ENCODE measurements around the gene PITPNB. TPM values are rescaled to one million over a fixed set of nuclear protein-coding genes. Genes with fewer than 3 reads are reported as not detected.

PITPNB gene
- total RNA-seq, 1 donor from 2014 or later: 40.2 TPM

- intact Hi-C loops (cut with DNase I): no loop called here
- ATAC-seq (ENCODE audit: poor library complexity) (no peak), DNase-seq (no peak)
Measured at GRCh38 chr22:27927608-27928007, 8.6 kb upstream of the PITPNB start.

- ATAC-seq (ENCODE audit: poor library complexity) (no peak), DNase-seq (no peak)
- intact Hi-C loops (cut with DNase I): no loop called here
Measured at GRCh38 chr22:27925331-27925730, 6.3 kb upstream of the PITPNB start.

GRCh38 chr22:27919942-27920755, 1.1 kb upstream of the PITPNB start:
- DNase-seq (no peak), ATAC-seq (ENCODE audit: poor library complexity) (peak; percentile 39)
- intact Hi-C loops (cut with DNase I): loop anchor here (5.0 kb wide), 1 partner anchor 72 kb away; no protein-coding TSS in a partner anchor

GRCh38 chr22:27918341-27919221, 475 bp downstream of the PITPNB start:
- intact Hi-C loops (cut with DNase I): loop anchor here (5.0 kb wide), 1 partner anchor 74 kb away; no protein-coding TSS in a partner anchor
- DNase-seq: peak; percentile 61
- peak; percentile 65 for ATAC-seq (ENCODE audit: poor library complexity)

- intact Hi-C loops (cut with DNase I): loop anchor here (5.0 kb wide), 1 partner anchor 76 kb away; no protein-coding TSS in a partner anchor
- DNase-seq (no peak), ATAC-seq (ENCODE audit: poor library complexity) (no peak)
Measured at GRCh38 chr22:27915986-27916385, 3.1 kb downstream of the PITPNB start.

GRCh38 chr22:27913162-27913741, 5.8 kb downstream of the PITPNB start:
- ATAC-seq (ENCODE audit: poor library complexity) (peak; percentile 92), DNase-seq (no peak)
- intact Hi-C loops (cut with DNase I): no loop called here

- ATAC-seq (ENCODE audit: poor library complexity) (no peak), DNase-seq (no peak)
- intact Hi-C loops (cut with DNase I): no loop called here
Measured at GRCh38 chr22:27912101-27912500, 7.0 kb downstream of the PITPNB start.

- ATAC-seq (ENCODE audit: poor library complexity): no peak
- intact Hi-C loops (cut with DNase I): no loop called here
- DNase-seq: no peak
Measured at GRCh38 chr22:27911330-27911729, 7.7 kb downstream of the PITPNB start.

- ATAC-seq (ENCODE audit: poor library complexity) (no peak), DNase-seq (no peak)
- intact Hi-C loops (cut with DNase I): no loop called here
Measured at GRCh38 chr22:27906241-27906640, 12.8 kb downstream of the PITPNB start.

- ATAC-seq (ENCODE audit: poor library complexity): peak; percentile 45
- intact Hi-C loops (cut with DNase I): no loop called here
Measured at GRCh38 chr22:27905653-27906052, 13.4 kb downstream of the PITPNB start.

GRCh38 chr22:27903805-27904473, 15.1 kb downstream of the PITPNB start:
- intact Hi-C loops (cut with DNase I): no loop called here

More at GRCh38 chr22:27905653-27906052, 13.4 kb downstream of the PITPNB start:
- DNase-seq: no peak

GRCh38 chr22:27900153-27900552, 18.9 kb downstream of the PITPNB start:
- intact Hi-C loops (cut with DNase I): no loop called here

More at GRCh38 chr22:27903805-27904473, 15.1 kb downstream of the PITPNB start:
- ATAC-seq (ENCODE audit: poor library complexity): no peak
- no peak for DNase-seq

GRCh38 chr22:27896245-27896644, 22.8 kb downstream of the PITPNB start:
- DNase-seq (no peak), ATAC-seq (ENCODE audit: poor library complexity) (peak; percentile 49)
- intact Hi-C loops (cut with DNase I): no loop called here

More at GRCh38 chr22:27900153-27900552, 18.9 kb downstream of the PITPNB start:
- no peak for ATAC-seq (ENCODE audit: poor library complexity)
- no peak for DNase-seq

- DNase-seq: no peak
- ATAC-seq (ENCODE audit: poor library complexity): no peak
- intact Hi-C loops (cut with DNase I): no loop called here
Measured at GRCh38 chr22:27895600-27895999, 23.5 kb downstream of the PITPNB start.

GRCh38 chr22:27892811-27893210, 26.2 kb downstream of the PITPNB start:
- ATAC-seq (ENCODE audit: poor library complexity) (peak; percentile 65), DNase-seq (no peak)
- intact Hi-C loops (cut with DNase I): no loop called here

GRCh38 chr22:27892064-27892463, 27.0 kb downstream of the PITPNB start:
- intact Hi-C loops (cut with DNase I): no loop called here
- ATAC-seq (ENCODE audit: poor library complexity) (peak; percentile 79), DNase-seq (no peak)

- ATAC-seq (ENCODE audit: poor library complexity) (no peak), DNase-seq (no peak)
- intact Hi-C loops (cut with DNase I): no loop called here
Measured at GRCh38 chr22:27888310-27888709, 30.7 kb downstream of the PITPNB start.

GRCh38 chr22:27886843-27887151, 32.3 kb downstream of the PITPNB start:
- ATAC-seq (ENCODE audit: poor library complexity) (no peak), DNase-seq (no peak)
- intact Hi-C loops (cut with DNase I): loop anchor here (2.0 kb wide), 1 partner anchor 122 kb away; no protein-coding TSS in a partner anchor
